ENCODE data around the gene RASGRF1. TPM values are rescaled to one million over a fixed set of nuclear protein-coding genes. Genes with fewer than 3 reads are reported as not detected.
A peak's percentile ranks its signal among the peaks of the same experiment; 100 is the strongest.
"Not testable (repeated sequence)": the region's sequence is repeated elsewhere in the genome, so short reads cannot be mapped to it uniquely, and the experiment has no call there.

RASGRF1 gene
- total RNA-seq, 1 donor from 2014 or later, result 0.31 TPM

GRCh38 chr15:78931439-78932257, 158.9 kb downstream of the RASGRF1 start:
- DNase-seq, result no peak

GRCh38 chr15:78930577-78931388, 159.8 kb downstream of the RASGRF1 start:
- no peak for DNase-seq

GRCh38 chr15:78929536-78930264, 160.9 kb downstream of the RASGRF1 start:
- no peak for DNase-seq

DNA sequence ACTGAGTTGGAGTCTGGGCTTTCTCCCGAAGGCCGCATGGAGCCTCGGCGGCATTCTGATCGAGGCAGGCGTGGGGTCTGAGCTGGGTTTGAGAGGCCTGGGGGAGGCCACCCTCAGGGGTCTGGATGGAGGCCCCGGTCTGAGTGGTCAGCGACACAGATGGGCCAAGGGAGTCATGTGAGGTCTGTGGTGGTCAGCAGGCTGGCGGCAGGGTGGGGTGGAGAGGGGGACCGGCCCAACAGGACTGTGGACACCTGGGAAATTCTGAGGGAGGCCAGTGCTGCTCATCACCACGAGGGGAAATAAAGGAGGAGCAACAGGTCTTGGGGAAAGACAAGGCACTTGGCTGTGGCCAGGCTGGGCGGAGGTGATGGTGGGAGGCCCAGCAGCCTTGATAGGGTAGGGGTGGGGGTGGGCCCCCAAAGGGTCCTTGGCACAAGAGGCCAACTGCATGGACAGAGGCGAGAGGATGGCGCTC, 161.9 kb downstream of the RASGRF1 start:
- DNase-seq, result no peak

DNA sequence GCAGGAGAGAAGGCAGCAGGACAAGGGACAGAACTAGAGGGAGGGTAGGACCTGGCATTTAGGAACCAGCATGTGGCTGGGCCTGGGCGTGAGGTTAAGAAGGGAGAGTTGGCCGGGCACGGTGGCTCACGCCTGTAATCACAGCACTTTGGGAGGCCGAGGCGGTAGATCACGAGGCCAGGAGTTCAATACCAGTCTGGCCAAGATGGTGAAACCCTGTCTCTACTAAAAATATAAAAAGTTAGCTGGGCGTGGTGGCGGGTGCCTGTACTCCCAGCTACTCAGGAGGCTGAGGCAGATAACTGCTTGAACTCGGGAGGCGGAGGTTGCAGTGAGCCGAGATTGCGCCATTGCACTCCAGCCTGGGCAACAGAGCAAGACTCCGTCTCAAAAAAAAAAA, 162.4 kb downstream of the RASGRF1 start:
- DNase-seq, result not testable (repeated sequence)

DNA sequence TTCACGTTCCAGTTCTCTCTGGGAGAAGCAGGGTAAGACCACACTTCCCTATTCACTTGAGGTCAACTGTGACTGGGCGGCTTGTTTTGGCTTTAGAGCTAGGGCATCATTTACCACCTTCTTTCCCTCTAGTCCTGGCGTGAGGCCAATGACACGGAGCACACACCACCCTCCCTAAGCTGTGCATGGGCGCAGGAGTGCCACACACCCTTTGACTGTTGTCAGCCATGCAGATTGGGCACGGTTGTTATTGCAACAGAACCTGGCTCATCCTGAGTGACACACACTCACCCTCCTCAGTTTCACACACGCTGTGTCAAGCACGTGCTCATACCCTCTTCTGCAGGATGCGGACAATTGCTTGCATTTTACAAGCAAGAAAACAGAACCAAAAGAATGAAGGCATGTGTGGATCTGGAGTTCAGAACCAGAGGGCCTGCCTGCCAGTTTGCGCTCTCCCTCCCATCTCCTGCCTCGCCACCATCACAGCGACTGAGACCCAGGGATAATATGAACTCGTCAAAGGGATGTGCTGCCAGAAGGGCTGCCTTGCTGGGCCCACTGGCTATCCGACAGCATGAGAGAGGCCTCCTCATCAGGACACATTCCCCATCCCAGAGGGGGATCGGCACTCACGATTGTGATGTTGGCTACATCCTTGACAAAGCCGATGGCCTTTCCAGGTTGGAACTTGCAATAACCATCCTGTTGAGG, 163.3 kb downstream of the RASGRF1 start:
- DNase-seq, result no peak

GRCh38 chr15:78925956-78926743, 164.4 kb downstream of the RASGRF1 start:
- no peak for DNase-seq

DNA sequence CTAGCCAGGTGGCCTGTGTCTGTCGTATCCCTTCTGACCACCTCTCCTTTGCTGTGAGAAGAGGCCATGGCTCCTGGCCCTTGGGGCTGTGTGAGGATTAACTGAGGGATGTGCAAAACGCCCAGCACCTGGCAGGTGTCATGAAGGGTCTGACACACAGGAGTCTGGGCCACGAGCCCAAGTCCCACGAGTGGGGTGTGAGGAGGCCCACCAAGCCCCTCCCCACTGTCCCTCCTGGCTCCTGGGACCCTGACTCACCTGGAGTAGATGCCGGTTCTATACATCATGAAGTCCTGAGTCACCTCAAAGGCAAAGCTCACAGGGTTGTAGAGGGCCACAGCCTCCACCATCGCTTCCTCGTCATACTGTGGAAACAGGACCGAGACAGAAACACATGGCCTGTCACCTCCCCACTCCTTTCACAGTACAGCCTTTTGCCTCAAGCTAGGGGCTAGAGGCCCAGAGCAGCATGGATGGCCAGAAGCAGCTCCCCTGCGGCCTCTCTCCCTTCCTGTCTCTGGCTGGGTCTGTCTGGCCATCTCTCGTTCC, 165.4 kb downstream of the RASGRF1 start:
- DNase-seq, result no peak

GRCh38 chr15:78923480-78924360, 166.9 kb downstream of the RASGRF1 start:
- no peak for DNase-seq

GRCh38 chr15:78923015-78923414, 167.6 kb downstream of the RASGRF1 start:
- no peak for DNase-seq

- peak; percentile 52 for DNase-seq
Measured at GRCh38 chr15:78922527-78922926, 168.1 kb downstream of the RASGRF1 start.

GRCh38 chr15:78921940-78922339, 168.6 kb downstream of the RASGRF1 start:
- DNase-seq, result no peak

DNA sequence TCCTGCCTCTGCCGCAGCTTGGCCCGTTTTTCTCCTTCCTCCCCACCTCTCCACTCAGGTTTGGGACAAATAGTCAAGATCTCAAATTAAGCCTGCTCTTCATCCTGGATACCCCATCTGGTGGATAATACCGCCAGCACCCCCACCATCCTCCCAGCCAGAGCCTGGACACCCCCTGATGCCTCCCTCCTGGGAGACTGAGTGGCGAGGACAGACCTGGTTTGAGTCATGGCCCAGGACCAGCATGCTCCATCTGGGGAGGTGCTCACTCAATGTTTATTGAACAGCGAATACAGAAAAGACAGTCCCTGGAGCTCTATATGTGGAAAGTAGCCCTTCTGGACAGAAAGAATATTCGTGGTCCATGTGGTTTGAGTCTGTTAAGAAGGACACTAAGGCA, 169.1 kb downstream of the RASGRF1 start:
- no peak for DNase-seq

GRCh38 chr15:78917888-78918287, 172.7 kb downstream of the RASGRF1 start:
- DNase-seq, result no peak

- DNase-seq, result no peak
Measured at GRCh38 chr15:78916088-78916487, 174.5 kb downstream of the RASGRF1 start.

DNA sequence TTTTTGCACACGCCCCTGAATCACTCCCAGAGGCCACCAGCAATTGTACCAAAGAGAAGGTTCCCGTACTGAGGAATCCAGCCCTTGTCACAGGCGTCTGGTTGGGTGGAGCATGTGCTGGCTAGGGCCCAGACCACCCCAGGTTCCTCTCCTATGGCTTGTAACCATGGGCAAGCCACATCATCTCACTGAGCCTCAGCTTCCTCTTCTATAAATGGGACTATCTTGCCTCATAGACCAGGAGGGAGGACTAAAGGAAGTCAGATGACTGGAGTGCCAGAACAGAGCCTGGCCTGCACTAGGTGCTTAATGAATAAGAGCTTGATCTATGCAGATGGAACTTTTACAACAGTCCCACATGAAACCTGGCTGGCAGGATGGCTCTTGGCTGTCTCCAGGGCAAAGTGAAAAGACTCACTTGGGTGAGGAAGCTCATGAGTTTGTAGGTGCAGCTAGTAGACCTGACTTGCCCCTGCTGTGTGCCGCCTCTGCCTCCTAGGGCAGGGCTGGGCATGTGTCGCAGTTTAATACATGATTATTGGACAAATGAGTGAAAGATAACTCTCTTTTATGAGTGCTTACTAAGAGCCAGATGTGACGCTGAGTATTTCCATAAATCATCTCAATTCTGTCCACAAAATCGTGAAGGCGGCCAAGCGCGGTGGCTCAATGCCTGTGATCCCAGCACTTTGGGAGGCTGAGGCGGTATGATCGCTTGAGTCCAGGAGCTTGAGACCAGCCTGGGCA, 175.1 kb downstream of the RASGRF1 start:
- no peak for DNase-seq

DNA sequence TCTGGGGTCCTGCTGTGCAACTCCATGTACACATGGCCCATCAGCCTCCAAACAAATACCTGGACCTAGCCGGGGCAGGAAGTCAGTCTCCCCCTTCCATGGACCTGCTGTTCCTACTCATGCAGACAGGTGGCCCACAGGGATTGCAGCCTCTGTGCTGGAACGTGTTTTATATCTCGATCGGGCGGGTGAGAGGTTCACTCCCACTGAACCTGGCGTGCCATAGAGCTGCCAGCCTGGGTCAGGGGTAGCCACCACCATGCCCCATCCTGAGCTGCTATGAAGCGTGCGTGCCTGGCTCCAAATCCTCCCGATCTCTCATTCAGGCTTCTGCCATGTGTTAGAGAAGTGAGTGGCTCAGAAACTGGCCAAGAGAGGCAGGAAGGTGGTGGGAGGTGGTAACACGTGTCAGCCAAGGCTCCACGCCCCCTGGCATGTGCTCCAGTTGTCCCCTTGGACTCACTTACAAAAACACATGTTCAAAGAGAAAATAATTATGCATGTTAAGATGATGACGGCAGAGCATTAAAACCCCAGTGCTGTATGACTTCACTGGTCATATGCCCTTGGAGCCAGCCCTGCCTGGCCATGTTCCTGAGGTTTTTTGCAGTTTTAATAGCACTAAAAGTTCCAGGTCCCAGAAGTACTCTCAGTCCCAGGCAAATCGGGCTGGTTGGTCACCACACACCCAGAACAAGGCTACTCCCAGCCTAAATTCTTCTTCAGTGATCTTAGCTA, 176.4 kb downstream of the RASGRF1 start:
- DNase-seq, result no peak

DNA sequence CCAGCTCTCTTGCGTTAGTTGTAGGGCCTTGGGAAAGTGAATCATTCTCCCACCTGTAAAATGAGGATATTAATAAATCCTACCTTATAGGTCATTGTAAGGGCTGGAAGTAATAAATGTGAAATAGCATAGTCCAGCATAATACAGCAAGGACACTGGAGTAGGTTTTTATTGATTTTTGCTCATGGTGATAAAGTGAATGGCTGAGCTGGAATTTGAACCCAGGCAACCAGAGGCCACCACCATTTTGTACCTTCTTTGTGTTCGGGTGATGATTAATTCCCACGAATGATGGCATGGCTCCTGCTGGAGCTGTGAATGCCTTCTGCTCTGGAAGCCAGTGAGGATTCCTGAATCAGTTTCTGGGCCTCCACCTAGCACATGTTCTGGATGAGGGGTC, 177.6 kb downstream of the RASGRF1 start:
- DNase-seq, result no peak
